Fibroblast of villous mesenchyme (primary cell): ENCODE data around the gene FMNL2. TPM values are rescaled to one million over a fixed set of nuclear protein-coding genes. Genes with fewer than 3 reads are reported as not detected.

ENCODE experiments used
- DNase-seq: peaks from one replicate; pipeline ENCODE4 v3.0.0-alpha.2; 2010; ENCODE audit warnings: low read depth
- H3K4me3 ChIP-seq: 2 replicates; pipeline ENCODE4 v1.5.1; 2011; ENCODE audit warnings: low read depth, mild to moderate bottlenecking, low read length
- CTCF ChIP-seq: IDR thresholded peaks from 2 replicates; pipeline ENCODE4 v1.5.1; 2012; ENCODE audit warnings: low read depth, mild to moderate bottlenecking, low read length; ENCODE audit not compliant: insufficient read depth
- total RNA-seq: library from RNA; depleted of rRNA; stranded (reverse); fragments of >200 nt; gene quantifications from 2 replicates; pipeline ENCODE4 v1.2.3, GENCODE V29; 2012

Gene FMNL2
- total RNA-seq, 1 donor: 17.3 TPM

GRCh38 chr2:152594792-152595191 is 259.8 kb downstream of the FMNL2 start:
- peak; percentile 36 for DNase-seq
- no peak overlapping the region for H3K4me3 ChIP-seq
- TF ChIP-seq CTCF: no peak

GRCh38 chr2:152598975-152599759 is 264.2 kb downstream of the FMNL2 start:
- DNase-seq: no peak
- no peak overlapping the region for H3K4me3 ChIP-seq
- no peak for TF ChIP-seq CTCF

DNA sequence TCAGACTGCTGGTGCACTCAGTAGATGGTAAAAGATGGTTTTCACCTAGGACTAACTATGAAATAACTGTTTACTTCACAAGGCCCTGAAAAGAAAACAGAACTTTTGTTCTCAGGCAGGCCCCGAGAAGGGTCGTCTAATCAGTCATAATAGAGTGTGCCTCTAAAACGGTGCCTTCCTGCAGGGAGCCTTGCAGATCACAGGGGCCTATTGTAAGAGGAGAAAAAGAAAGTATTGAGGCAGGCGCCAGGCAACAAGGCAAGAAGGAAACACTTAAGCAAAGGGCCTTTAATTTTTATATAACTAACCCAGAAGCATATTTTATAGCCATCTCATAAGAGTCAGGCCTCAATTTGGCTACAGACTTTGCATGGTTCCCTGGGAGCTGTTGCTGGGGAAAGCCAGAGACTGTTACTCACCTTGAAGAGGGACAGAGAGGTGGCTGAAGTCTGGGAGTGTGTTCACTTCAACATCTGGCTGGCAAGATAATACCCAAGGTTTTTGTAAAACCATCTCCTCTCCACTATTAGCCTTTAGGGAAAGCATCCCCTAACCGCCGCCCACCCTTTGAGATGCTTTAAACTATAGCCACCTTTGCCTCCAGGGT is 265.2 kb downstream of the FMNL2 start:
- H3K4me3 ChIP-seq: no peak overlapping the region
- no peak for TF ChIP-seq CTCF
- peak; percentile 9 for DNase-seq

DNA sequence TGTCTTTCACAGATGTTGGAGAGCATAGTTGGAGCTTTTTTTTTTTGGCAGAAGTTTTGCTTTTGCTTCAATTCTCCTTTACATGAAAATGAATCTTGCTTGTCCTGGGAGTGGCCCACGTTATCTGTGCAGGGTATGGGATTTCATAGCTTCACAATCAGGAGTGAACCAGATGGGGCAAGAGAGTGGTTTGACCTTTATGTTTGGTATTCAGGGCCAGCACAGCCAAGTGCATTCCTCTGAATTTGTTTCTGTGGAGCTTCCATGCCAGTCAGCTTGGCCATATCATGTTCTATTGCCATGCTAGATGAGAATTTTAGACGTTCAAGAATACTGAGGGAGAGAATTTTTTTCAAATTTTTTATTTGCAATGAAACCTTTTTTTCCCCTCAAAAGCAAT is 265.7 kb downstream of the FMNL2 start:
- peak; percentile 81 for DNase-seq
- no peak for TF ChIP-seq CTCF
- no peak overlapping the region for H3K4me3 ChIP-seq

DNA sequence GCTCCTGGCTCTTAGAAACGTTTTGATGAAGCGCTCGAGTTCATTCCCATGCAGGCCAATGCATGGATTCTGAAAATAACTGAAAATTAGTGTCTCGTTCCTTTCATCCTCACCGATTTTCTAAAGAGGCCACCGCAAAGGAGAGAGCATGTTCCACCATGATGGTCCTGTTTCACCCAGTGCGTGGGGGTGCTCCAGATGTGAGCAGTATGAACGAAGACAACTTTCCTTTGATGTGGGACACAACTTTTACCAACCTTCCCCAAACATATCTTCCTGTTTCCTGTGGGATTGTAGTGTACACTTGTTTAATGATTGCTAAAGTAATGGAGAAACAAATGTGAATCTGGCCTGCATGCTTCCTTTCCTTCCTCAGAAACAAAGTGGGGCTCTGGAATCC is 267.8 kb downstream of the FMNL2 start:
- no peak overlapping the region for H3K4me3 ChIP-seq
- no peak for DNase-seq
- TF ChIP-seq CTCF: no peak

- no peak overlapping the region for H3K4me3 ChIP-seq
- TF ChIP-seq CTCF: no peak
- no peak for DNase-seq
Measured at GRCh38 chr2:152603166-152603565, 268.2 kb downstream of the FMNL2 start.
